ENCODE data around the gene ASB16.

ASB16 gene

DNA sequence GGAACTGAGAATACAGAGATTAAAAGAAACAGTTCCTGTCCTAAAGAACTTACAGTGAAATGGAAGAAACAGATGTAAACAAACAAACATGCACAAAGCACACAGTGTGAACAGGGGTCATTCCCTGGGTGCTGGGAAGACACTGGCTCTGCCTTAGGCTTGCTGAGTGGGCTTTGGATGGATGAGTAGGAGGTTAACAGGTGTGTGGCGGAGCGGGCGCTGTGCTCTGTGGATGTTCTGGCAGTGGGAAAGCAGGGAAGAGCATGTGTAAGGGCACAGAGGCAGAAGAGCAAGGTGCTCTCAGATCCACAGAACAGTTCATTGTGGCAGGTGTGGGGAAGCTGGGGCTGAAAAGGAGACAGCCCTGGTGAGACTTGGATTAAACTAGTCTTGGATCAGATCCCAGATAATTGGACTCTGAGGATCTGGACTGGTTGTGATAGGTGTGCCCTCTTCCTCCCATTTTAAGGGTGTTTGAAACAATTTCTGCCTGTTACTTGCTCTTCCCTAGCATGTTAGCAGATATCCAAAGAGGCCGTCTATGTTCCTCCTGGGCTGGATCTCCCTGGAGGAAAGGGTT, 20.7 kb upstream of the ASB16 start:
- no peak overlapping the region for H3K4me3 ChIP-seq (ENCODE audit: low read length)
- H3K9me2 ChIP-seq (replicated peaks; ENCODE audit: insufficient read depth, low read length), result no peaks in the 10 kb centered on the region
- H3K27me3 ChIP-seq (replicated peaks; ENCODE audit: insufficient read depth, low read length), result no peaks in the 10 kb centered on the region
- H4K20me1 ChIP-seq (ENCODE audit: insufficient read depth, low read length), result no peaks in the 10 kb centered on the region
- peaks cover 36% of the 10 kb centered on the region for H3K79me2 ChIP-seq (ENCODE audit: low read length)
- H3K4me2 ChIP-seq (ENCODE audit: low read depth, low read length), result no peak overlapping the region
- no peaks in the 10 kb centered on the region for H3K4me1 ChIP-seq (ENCODE audit: low read length)
- H3K36me3 ChIP-seq (replicated peaks; ENCODE audit: insufficient read depth, low read length), result no peaks in the 10 kb centered on the region; the same call in 1 of the 2 replicates
- H2AFZ ChIP-seq (ENCODE audit: low read length), result no peak overlapping the region
- TF ChIP-seq, protein P1, sequence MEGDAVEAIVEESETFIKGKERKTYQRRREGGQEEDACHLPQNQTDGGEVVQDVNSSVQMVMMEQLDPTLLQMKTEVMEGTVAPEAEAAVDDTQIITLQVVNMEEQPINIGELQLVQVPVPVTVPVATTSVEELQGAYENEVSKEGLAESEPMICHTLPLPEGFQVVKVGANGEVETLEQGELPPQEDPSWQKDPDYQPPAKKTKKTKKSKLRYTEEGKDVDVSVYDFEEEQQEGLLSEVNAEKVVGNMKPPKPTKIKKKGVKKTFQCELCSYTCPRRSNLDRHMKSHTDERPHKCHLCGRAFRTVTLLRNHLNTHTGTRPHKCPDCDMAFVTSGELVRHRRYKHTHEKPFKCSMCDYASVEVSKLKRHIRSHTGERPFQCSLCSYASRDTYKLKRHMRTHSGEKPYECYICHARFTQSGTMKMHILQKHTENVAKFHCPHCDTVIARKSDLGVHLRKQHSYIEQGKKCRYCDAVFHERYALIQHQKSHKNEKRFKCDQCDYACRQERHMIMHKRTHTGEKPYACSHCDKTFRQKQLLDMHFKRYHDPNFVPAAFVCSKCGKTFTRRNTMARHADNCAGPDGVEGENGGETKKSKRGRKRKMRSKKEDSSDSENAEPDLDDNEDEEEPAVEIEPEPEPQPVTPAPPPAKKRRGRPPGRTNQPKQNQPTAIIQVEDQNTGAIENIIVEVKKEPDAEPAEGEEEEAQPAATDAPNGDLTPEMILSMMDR (IDR thresholded peaks at IDR 0.05; ENCODE audit: low read length), result no peak
- TF ChIP-seq EZH2 (optimal IDR thresholded peaks at IDR 0.05; ENCODE audit: low read depth, low read length) (no peak), EZH2phosphoT487 (IDR thresholded peaks at IDR 0.05; ENCODE audit: low read length) (no peak)
- H3K9me3 ChIP-seq (replicated peaks; ENCODE audit: insufficient read depth, low read length), result no peaks in the 10 kb centered on the region
- H3K27ac ChIP-seq (ENCODE audit: low read length), result no peak overlapping the region
- no peaks in the 10 kb centered on the region for H3F3A ChIP-seq (ENCODE audit: insufficient read depth, low read length)
- H3K9ac ChIP-seq (ENCODE audit: low read length), result no peak overlapping the region
- no peak for DNase-seq

DNA sequence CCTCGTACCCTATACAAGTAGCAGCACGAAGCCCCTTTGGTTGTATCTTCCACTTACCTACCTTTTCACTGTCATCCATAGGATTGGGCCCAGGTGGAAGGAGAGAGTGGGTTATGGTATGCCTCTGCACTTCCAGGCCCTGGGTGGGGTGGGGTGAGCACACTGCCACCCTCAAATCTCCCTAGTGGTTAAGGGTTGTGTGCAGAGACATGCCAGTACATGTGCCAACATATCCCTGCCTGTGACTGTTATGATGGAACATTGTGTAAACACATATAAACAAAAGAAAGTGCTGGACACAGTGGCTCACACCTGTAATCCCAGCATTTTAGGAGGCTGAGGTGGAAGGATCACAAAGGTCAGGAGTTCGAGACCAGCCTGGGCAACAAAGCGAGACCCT, 17.6 kb upstream of the ASB16 start:
- Histone ChIP-seq H3K9me3 (replicated peaks; ENCODE audit: insufficient read depth, low read length) (no peaks in the 10 kb centered on the region), H3K79me2 (ENCODE audit: low read length) (peaks cover 35% of the 10 kb centered on the region), H3K27me3 (replicated peaks; ENCODE audit: insufficient read depth, low read length) (no peaks in the 10 kb centered on the region), H3K4me1 (ENCODE audit: low read length) (no peaks in the 10 kb centered on the region), H3K9ac (ENCODE audit: low read length) (no peak overlapping the region), H3F3A (ENCODE audit: insufficient read depth, low read length) (no peaks in the 10 kb centered on the region), H2AFZ (ENCODE audit: low read length) (no peak overlapping the region), H3K4me2 (ENCODE audit: low read depth, low read length) (no peak overlapping the region), H3K36me3 (replicated peaks; ENCODE audit: insufficient read depth, low read length) (no peaks in the 10 kb centered on the region; the same call in 1 of the 2 replicates), H3K9me2 (replicated peaks; ENCODE audit: insufficient read depth, low read length) (no peaks in the 10 kb centered on the region), H3K4me3 (ENCODE audit: low read length) (no peak overlapping the region), H4K20me1 (ENCODE audit: insufficient read depth, low read length) (no peaks in the 10 kb centered on the region), H3K27ac (ENCODE audit: low read length) (no peak overlapping the region)
- TF ChIP-seq EZH2 (optimal IDR thresholded peaks at IDR 0.05; ENCODE audit: low read depth, low read length) (no peak), EZH2phosphoT487 (IDR thresholded peaks at IDR 0.05; ENCODE audit: low read length) (no peak)
- TF ChIP-seq, protein P1 (IDR thresholded peaks at IDR 0.05; ENCODE audit: low read length), result no peak
- DNase-seq, result no peak

DNA sequence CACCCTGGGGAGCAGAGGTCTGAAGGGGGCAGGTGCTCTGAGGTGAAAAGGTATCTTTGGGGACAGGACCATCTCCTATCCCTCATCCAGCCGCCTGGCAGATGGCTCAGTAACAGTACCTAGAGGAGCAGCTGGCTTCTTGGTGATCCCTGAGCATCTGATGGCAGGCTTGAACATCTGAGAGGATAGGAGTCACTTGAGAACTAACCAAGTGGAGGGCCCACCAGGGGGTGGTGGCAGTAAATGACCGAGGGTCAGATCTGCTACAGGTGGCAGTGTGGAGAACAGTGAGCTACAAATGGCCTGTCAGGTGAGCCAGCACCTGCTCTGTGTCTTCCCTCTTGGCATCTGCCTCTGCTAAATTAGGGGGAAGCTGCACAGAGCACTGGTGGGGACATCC, 15.0 kb upstream of the ASB16 start:
- DNase-seq, result no peak
- Histone ChIP-seq H3K36me3 (replicated peaks; ENCODE audit: insufficient read depth, low read length) (no peaks in the 10 kb centered on the region), H3K79me2 (ENCODE audit: low read length) (peaks cover 19% of the 10 kb centered on the region), H3F3A (ENCODE audit: insufficient read depth, low read length) (no peaks in the 10 kb centered on the region), H4K20me1 (ENCODE audit: insufficient read depth, low read length) (no peaks in the 10 kb centered on the region), H3K27me3 (replicated peaks; ENCODE audit: insufficient read depth, low read length) (no peaks in the 10 kb centered on the region), H3K9ac (ENCODE audit: low read length) (no peak overlapping the region), H3K4me2 (ENCODE audit: low read depth, low read length) (no peak overlapping the region), H3K4me1 (ENCODE audit: low read length) (no peaks in the 10 kb centered on the region), H3K4me3 (ENCODE audit: low read length) (no peak overlapping the region), H3K9me3 (replicated peaks; ENCODE audit: insufficient read depth, low read length) (no peaks in the 10 kb centered on the region), H3K27ac (ENCODE audit: low read length) (no peak overlapping the region), H3K9me2 (replicated peaks; ENCODE audit: insufficient read depth, low read length) (no peaks in the 10 kb centered on the region), H2AFZ (ENCODE audit: low read length) (no peak overlapping the region)
- TF ChIP-seq EZH2phosphoT487 (IDR thresholded peaks at IDR 0.05; ENCODE audit: low read length) (no peak), EZH2 (optimal IDR thresholded peaks at IDR 0.05; ENCODE audit: low read depth, low read length) (no peak)
- TF ChIP-seq, protein P1 (IDR thresholded peaks at IDR 0.05; ENCODE audit: low read length), result no peak
